Measurements from ENCODE around the gene KLHL28. TPM values are rescaled to one million over a fixed set of nuclear protein-coding genes. Genes with fewer than 3 reads are reported as not detected.
A peak's percentile ranks its signal among the peaks of the same experiment; 100 is the strongest.

The KLHL28 gene
- total RNA-seq, 1 donor from 2014 or later: 15.8 TPM

- Mint-ChIP-seq H3K27ac (ENCODE audit: unreplicated experiment) (no peak overlapping the region), H3K4me1 (peaks cover 14% of the 10 kb centered on the region), H3K9me3 (peaks cover 18% of the 10 kb centered on the region), H3K36me3 (ENCODE audit: low read depth) (peaks cover 53% of the 10 kb centered on the region), H3K4me3 (no peak overlapping the region), H3K27me3 (ENCODE audit: low read depth) (no peaks in the 10 kb centered on the region)
- TF ChIP-seq CTCF (conservative IDR thresholded peaks at IDR 0.05): no peak
- no peak for DNase-seq (ENCODE audit: low read depth, low spot score)
Measured at GRCh38 chr14:44941591-44941990, 20.2 kb downstream of the KLHL28 start.

GRCh38 chr14:44940944-44941343 is 20.8 kb downstream of the KLHL28 start:
- Mint-ChIP-seq H3K4me1 (peaks cover 14% of the 10 kb centered on the region), H3K27ac (ENCODE audit: unreplicated experiment) (no peak overlapping the region), H3K36me3 (ENCODE audit: low read depth) (peaks cover 59% of the 10 kb centered on the region), H3K4me3 (no peak overlapping the region), H3K9me3 (peaks cover 18% of the 10 kb centered on the region), H3K27me3 (ENCODE audit: low read depth) (no peaks in the 10 kb centered on the region)
- no peak for DNase-seq (ENCODE audit: low read depth, low spot score)
- no peak for TF ChIP-seq CTCF (conservative IDR thresholded peaks at IDR 0.05)

GRCh38 chr14:44940211-44940610 is 21.5 kb downstream of the KLHL28 start:
- H3K27me3 Mint-ChIP-seq (ENCODE audit: low read depth): no peaks in the 10 kb centered on the region
- H3K27ac Mint-ChIP-seq (ENCODE audit: unreplicated experiment): no peak overlapping the region
- peaks cover 55% of the 10 kb centered on the region for H3K36me3 Mint-ChIP-seq (ENCODE audit: low read depth)
- DNase-seq (ENCODE audit: low read depth, low spot score): no peak
- peaks cover 18% of the 10 kb centered on the region for H3K9me3 Mint-ChIP-seq
- H3K4me3 Mint-ChIP-seq: no peak overlapping the region
- TF ChIP-seq CTCF (conservative IDR thresholded peaks at IDR 0.05): no peak
- peaks cover 14% of the 10 kb centered on the region for H3K4me1 Mint-ChIP-seq

- DNase-seq (ENCODE audit: low read depth, low spot score): no peak
- TF ChIP-seq CTCF (conservative IDR thresholded peaks at IDR 0.05): no peak
- Mint-ChIP-seq H3K27ac (ENCODE audit: unreplicated experiment) (no peak overlapping the region), H3K36me3 (ENCODE audit: low read depth) (peaks cover 51% of the 10 kb centered on the region), H3K4me3 (no peak overlapping the region), H3K27me3 (ENCODE audit: low read depth) (no peaks in the 10 kb centered on the region), H3K9me3 (peaks cover 18% of the 10 kb centered on the region), H3K4me1 (peaks cover 11% of the 10 kb centered on the region)
Measured at GRCh38 chr14:44937547-44937946, 24.2 kb downstream of the KLHL28 start.

GRCh38 chr14:44935155-44935554 is 26.6 kb downstream of the KLHL28 start:
- H3K4me1 Mint-ChIP-seq: no peaks in the 10 kb centered on the region
- no peak for TF ChIP-seq CTCF (conservative IDR thresholded peaks at IDR 0.05)
- peaks cover 32% of the 10 kb centered on the region for H3K36me3 Mint-ChIP-seq (ENCODE audit: low read depth)
- no peak for DNase-seq (ENCODE audit: low read depth, low spot score)
- H3K27me3 Mint-ChIP-seq (ENCODE audit: low read depth): no peaks in the 10 kb centered on the region
- peak overlapping the region; percentile 68 for H3K27ac Mint-ChIP-seq (ENCODE audit: unreplicated experiment)
- H3K9me3 Mint-ChIP-seq: peaks cover 10% of the 10 kb centered on the region
- no peak overlapping the region for H3K4me3 Mint-ChIP-seq

- Mint-ChIP-seq H3K9me3 (no peaks in the 10 kb centered on the region), H3K4me1 (no peaks in the 10 kb centered on the region), H3K27me3 (ENCODE audit: low read depth) (no peaks in the 10 kb centered on the region), H3K36me3 (ENCODE audit: low read depth) (no peaks in the 10 kb centered on the region), H3K4me3 (no peak overlapping the region), H3K27ac (ENCODE audit: unreplicated experiment) (no peak overlapping the region)
- no peak for TF ChIP-seq CTCF (conservative IDR thresholded peaks at IDR 0.05)
- DNase-seq (ENCODE audit: low read depth, low spot score): no peak
Measured at GRCh38 chr14:44928793-44929192, 33.0 kb downstream of the KLHL28 start.

Data from neural crest cell (in vitro differentiated cells).